GM18519 (cell line): ENCODE data around the gene PARL.

ENCODE experiments used
- ATAC-seq: cut with Tn5 transposase; IDR thresholded peaks from one replicate; pipeline ENCODE4 v1.9.1; 2021; ENCODE audit warnings: mild to moderate bottlenecking, moderate library complexity; ENCODE audit not compliant: unreplicated experiment, low FRiP score

The PARL gene

GRCh38 chr3:183818706-183819624, 65.7 kb downstream of the PARL start:
- no peak for ATAC-seq

DNA sequence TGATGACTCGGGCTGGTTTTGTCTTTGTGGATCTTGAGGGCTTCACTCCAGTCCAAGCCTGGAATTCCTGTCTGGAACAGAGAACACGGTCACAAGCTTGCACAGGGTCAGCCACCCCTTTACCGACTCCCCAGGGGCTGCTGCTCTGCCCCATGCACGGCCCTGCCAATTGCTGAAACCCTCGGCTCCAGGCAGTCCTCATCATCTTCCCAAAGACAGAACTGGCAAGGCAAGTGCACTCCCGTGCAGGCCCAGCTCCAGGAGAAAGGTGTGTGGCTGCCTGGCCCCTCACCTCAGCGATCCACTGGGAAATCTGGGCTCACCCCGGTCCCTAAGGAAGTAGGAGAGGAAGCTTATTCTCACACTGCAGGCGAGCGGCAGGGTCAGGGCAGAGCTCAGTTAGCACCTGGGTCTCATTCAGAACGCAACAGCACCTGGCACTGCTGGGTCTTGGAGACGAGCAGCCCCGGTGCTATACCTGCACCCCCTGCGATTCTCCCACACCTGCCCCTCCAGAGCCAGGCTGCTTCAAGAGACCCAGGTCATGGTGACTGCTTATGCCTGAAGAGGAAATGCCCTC, 66.5 kb downstream of the PARL start:
- no peak for ATAC-seq

DNA sequence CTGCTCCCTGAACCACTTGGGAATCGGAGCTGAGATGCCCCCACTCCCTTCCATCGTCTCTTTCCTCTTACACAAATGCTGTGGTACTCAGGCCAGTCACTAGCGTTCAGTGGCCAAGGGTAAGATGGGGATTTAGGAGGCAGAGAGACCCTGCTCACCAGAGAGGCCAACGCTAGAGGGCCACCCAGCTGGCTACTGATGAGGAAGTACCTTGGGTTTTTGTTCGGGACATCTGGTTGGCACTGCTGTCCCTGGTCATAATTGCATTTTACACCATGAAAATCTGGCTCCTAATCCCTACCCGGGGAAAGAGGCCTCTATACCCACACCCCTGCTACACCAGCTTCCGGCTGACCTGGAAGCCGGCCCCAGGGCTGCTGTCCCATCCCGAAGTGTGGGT, 67.0 kb downstream of the PARL start:
- no peak for ATAC-seq

DNA sequence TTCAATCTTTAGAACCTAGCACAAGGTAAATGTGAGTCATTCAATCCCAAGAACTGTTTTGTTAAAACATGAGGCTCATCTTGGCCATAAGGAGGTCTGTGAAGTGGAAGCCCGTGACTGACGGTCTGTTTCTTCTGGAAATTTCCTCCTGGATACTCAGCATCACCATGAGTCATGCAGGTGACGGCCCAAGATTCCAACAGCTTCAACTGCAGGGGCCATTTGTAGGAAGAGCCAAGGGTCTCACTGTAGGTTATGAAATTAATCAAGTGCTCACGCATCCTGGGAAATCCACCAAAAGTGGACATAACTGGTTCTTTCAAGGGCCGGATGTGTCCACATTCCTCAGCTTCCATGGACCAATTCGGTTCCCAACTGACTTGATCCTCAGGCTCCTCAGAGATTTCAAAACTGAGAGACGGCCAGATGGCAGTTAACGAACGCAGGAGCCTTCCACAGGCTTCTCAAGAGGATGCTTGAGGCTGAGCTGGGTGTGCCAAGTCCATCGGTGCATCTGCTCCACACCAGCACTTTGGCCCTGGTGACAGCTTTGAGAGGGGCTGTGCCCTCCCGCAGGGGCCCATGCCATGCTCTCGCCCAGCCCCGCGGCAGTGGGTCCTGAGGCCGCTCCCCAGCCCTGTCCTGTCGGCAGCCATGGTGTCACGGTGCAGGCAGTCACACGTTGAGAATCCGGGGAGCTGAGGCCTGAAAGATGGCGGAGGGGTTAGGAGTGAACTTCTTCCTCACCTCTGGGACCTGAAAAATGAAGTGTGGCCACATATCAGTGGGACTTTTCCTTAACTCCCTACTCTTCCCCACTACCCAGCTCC, 67.8 kb downstream of the PARL start:
- ATAC-seq: no peak

DNA sequence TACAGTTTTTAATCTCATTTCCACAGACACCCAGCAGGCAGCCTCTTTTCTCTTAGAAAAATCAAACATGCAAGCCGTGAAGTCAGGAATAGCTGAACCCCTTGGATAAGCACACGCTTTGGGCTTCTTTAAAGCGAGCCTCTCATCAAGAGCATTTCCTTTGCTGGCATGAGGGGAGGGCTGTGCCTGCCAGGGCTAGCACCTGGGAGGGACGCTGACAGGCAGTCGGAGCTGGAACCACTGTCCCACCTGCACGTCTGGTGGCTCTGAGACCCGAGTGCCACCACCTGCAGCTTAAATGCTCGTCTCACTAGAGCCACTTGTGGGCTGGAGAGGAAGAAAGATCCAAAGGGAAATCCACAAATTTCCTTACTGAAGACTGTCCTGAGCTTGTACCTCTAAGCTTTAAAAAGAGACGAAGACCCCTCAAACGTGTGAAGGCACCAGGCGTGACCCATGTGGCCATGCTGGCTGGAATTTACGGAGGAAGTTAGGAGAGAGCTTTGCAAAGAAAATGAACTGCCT, 68.7 kb downstream of the PARL start:
- ATAC-seq: no peak

GRCh38 chr3:183815563-183815940, 69.1 kb downstream of the PARL start:
- no peak for ATAC-seq

GRCh38 chr3:183814240-183814639, 70.4 kb downstream of the PARL start:
- no peak for ATAC-seq

- no peak for ATAC-seq
Measured at GRCh38 chr3:183812761-183813445, 71.8 kb downstream of the PARL start.

DNA sequence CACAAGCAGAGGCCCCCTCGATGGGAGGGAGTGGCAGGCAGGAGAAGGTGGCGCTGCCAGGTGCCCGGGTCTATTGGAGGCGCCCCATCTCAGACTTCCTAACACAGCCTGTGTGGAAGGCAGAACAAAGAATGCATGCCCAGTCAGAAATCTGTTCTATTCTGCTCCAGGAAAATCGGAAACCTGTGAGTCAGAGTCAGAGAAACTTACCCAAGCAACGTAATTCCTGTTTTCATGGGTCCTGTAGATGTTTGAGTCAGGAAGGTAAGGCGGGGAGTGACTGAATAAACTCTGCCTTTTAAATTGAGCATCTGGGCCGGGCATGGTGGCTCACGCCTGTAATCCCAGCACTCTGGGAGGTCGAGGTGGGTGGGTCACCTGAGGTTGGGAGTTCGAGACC, 73.0 kb downstream of the PARL start:
- no peak for ATAC-seq

DNA sequence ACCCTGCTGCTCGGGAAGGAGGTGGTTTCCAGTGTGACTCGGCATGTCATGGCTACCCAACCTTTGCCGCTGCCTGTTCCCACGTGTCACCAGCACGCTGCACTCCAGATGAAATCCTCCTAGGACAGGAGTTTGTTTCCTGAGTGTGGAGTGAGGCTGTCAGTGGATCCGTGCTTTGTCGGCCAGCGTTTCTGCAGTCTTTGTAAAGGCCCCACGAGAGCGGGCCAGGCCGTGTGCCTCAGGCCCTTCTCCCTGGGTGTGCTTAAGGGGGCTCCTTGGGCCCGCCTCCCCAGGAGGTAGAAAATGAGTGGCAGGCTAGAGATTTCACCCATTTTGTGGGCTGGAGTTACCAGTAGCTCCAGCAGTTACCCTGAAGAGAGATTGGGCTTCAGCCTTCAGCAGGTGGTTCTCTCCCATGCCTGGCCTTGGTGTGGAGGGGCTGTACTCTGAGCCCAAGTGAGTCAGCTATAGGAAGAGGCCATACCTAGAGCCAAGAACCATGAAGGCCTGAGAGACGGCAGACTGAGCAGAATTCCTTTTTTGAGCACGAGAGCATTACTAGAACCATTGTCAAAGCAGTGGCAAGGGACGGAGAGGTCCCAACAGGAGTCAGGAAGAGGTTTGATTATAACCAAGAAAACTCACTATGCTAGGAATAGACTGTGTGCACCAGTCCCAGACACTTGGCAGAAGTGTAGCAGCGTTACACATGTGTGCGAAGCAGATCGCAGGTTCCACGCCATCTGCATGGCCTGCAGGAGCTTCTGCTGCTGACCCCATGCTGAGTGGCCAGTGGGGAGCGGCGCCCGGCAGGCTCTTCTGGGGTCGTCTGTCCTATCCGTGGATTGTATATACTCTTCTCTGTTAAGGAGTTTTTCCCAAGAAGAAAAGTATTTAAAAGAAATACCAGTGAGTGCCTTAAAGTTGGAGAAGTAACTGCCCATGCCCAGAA, 73.8 kb downstream of the PARL start:
- ATAC-seq: no peak

DNA sequence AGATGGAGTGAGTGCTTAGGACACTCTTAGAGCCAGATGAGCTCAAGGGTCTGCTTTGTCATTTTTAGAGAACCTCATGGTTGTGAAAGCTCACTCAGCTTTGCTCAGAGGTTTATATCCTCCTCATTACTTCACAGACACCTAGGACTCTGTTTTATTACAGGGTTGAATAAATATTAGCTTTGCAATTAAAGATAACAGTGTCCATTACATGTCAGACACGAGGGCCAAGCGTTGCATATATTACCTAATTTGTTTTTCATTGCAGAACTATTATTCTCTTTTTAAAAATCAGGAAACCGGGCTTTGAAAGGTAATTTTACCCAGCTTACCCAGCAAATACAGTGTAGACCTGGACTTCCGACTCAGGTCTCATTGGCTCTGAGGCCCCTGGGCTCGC, 75.4 kb downstream of the PARL start:
- ATAC-seq: no peak

DNA sequence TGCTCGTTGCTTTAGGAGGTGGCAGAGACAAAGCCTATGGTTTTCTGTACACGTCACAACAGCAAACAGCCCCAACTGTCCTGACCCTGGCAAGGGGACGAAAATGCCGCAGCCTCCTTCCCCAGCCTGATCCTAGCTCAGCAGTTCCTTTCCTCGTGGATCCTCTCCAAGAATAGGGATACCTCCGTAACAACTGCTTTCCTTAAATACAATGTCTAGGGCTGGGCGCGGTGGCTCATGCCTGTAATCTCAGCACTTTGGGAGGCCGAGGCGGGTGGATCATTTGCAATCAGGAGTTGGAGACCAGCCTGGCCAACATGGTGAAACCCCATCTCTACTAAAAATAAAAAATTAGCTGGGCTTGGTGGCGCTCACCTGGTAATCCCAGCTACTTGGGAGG, 76.3 kb downstream of the PARL start:
- no peak for ATAC-seq

DNA sequence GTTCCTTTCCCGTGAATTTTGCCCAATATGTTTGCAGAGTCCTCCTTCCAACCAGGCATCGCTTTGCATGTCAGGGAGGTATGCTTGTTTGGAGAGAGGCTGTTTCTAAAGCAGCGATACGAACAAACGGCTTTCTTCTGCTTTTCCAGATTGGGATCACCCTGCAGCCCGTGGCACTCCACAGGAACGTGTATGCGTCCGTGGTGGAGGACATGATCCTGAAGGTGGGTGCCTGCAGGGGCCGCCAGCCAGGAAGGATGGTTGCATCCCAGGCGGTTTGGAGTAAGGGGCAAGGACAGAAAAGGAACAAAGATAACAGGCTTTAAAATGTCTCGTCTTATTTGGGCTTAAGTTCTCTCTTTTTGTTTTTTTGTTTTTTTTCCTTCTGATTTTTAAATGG, 76.8 kb downstream of the PARL start:
- ATAC-seq: no peak

GRCh38 chr3:183807209-183807728, 77.4 kb downstream of the PARL start:
- ATAC-seq: no peak

- no peak for ATAC-seq
Measured at GRCh38 chr3:183802989-183803388, 81.7 kb downstream of the PARL start.

DNA sequence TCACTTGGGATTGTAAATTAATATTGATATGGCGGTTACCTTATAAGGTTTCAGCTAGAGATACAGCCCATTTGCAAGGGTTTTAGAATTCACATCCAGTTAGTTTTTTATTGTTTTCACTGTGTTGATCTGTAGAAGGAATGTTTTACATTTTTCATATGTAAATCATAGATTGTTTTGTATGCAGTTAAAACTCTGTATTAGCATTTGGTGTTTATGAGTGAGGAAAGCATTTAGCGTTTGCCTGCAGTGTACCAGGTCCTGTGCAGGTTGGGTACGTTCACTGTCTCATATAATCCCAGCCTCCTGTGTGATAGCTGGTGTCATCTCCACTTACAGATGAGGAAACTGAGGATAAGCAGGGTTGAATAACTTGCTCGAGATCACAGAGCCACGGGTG, 83.1 kb downstream of the PARL start:
- ATAC-seq: no peak

GRCh38 chr3:183800243-183800863, 84.3 kb downstream of the PARL start:
- no peak for ATAC-seq

GRCh38 chr3:183799461-183799860, 85.2 kb downstream of the PARL start:
- no peak for ATAC-seq

GRCh38 chr3:183797996-183798395, 86.7 kb downstream of the PARL start:
- no peak for ATAC-seq
